GM19351 (cell line): Measurements from ENCODE around the gene ZNF219.

Experiments used
- ATAC-seq: cut with Tn5 transposase; IDR thresholded peaks from one replicate; pipeline ENCODE4 v1.9.1; 2021; ENCODE audit warnings: mild to moderate bottlenecking, moderate library complexity; ENCODE audit not compliant: unreplicated experiment

Gene ZNF219

GRCh38 chr14:21070083-21070609 lies 28.3 kb downstream of the ZNF219 start, which contains the start of gene ARHGEF40:
TSS of gene ARHGEF40 (plus strand) at chr14:21070304. CDS start at chr14:21070397, 93 bp downstream.
- no peak for ATAC-seq

- ATAC-seq, result no peak
These were observed 28.9 kb downstream of the ZNF219 start for GRCh38 chr14:21069388-21070082.

GRCh38 chr14:21068521-21069387 lies 29.7 kb downstream of the ZNF219 start:
- no peak for ATAC-seq

DNA sequence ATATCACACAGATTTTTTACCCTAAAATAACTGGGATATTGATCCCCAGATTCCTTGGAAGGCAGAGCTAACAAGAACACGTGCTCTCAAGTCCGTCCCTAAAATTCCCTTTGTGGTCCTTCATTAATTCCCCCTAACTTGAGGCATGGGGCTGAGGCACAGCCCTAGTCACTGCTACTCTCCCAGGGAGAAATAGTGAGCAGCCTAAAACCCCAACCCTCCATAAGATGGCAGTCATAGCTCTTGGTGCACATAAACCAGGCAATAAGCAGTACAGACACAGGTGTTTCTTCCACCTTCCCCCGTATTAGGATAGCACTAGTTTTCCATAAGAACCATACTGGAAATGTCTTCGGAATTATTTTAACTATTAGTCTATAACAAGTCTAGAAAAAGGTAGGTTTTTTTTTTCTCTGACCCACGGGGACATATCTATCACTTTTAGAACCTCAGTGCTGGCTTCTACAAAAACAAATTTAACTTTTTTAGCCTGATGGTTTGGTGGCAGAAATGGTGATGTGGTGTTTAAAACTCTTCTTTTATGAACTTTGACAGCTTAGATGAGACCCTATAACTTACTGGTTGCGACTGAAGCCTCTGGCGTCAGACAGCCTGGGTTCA lies 31.5 kb downstream of the ZNF219 start:
- no peak for ATAC-seq

DNA sequence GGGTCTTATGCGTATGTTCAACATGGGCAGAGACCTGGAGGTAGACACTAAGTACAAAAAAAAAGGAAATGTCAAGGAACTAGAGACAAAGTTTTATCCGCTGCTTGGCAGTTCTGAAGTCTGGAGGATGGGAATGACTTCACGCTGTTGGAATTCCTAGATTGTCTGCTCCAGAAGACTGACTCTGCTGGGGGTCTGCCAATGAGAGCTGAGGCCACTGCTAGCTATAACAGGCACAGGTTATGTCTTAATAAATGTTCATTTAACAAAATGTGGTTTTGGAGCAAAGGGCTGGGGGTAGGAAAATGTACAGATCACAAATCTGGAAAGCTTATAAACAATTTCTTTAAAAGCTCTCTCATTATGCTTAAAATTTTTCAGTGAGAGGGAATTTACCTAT lies 35.0 kb downstream of the ZNF219 start:
- ATAC-seq, result no peak

- ATAC-seq, result no peak
These were observed 37.1 kb downstream of the ZNF219 start for GRCh38 chr14:21061347-21061668.

DNA sequence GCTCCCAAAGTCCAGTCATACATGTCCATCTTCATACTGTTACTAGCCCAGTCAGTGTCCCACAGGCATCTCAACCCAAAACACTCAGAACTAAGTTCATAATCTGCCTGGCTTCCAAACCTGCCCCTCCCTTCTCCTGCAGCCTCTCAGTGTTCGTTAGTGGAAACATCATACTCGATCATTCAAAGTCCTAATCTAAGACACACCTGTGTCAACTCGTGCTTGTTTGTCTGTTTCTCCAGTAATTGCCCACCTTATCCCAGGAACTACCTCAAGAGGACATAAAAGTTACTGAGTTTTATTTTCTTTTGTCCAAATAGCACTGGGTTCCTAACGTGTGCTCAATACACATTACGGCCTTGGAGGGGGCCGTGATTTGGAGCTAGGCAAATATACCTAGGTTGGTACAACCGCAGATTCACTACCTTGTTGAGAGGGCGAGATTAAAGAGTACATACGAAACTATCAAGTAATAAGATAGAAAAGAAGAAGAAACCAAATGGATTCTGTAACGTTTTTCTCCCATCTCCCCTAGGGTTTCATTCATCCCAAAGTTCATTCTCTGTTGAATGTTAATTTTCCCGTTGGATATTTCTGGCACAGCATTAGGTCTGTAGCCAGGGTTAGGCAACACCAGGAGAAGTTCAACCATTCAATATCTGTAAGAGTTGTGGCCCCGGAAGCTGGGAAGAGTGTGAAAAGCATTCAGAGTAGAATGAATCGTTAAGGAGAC lies 37.7 kb downstream of the ZNF219 start:
- ATAC-seq, result no peak

DNA sequence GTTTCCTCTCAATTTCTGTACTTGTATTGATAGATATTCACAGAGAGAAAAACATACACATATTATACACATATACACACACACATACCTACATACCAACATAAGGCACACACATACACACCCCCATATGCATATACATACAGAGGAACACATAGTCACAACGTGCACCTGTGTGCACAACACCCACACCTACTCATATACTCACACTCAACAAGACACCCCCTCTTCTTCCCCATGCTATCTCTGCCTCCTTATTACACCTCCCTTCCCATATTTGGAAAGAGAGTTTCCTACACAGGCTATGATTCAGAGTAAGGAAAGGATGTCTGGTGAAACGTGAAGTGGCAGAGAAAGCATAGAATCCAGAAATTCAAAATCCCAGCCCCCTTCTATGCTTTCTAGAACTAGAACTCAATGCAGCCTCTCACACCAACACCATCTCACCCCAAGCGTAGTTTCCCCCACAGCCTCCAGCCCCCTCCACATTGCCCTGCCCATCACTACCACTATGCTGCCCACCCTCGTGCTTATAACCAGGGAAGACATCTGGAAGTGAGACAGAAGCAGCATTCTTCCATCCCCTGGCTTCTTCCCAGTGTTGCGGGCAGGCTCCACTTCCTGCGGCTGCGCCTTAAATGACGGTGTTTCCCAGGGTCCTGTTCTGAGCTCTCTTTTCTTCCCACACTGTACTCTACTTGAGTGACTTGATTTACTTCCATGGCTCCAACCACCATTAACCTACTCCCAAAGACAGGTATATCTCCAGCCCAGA lies 38.4 kb downstream of the ZNF219 start:
- no peak for ATAC-seq

- ATAC-seq, result no peak
These were observed 39.6 kb downstream of the ZNF219 start for GRCh38 chr14:21058903-21059302.

- ATAC-seq, result no peak
These were observed 40.4 kb downstream of the ZNF219 start, which contains the start of gene RNASE8 for GRCh38 chr14:21057803-21058675. TSS of gene RNASE8 (plus strand) at chr14:21057822. CDS start at chr14:21057893, 71 bp downstream.

GRCh38 chr14:21056520-21057163 lies 41.8 kb downstream of the ZNF219 start:
- no peak for ATAC-seq

DNA sequence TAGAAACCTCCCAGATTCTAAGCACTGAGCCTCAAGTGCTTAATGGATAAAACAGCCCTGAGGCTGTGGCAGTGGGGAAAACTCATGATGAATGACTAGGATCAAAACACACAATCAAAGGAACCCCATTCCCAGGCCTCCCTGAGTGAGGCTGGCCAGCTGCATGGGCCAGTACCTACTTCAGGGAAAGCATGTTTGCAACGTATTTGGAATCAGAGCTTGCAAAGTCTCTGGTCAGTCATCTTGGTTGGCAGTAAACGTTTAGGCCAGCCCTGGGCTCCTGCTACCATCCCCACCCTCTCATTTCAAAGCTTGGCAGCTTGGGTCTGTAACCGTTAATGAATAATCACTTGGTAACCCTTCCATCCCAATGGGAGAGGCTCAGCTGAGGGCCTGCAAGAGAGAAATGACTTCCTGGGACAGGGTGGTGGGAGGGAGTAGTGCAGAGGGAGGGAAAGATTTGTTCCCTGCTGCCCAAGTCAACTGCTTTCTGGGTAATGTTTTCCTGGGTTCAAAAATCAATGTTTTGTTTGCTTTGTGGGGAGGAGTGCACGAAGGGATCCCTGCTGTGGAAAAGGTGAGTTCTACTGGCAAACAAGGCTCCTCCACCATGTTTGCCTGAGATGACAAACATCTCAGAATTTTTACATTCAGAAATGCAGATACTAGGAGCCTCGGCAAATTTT lies 42.9 kb downstream of the ZNF219 start:
- no peak for ATAC-seq

- ATAC-seq, result no peak
These were observed 43.7 kb downstream of the ZNF219 start for GRCh38 chr14:21054768-21055145.

GRCh38 chr14:21054123-21054767 lies 44.2 kb downstream of the ZNF219 start:
- ATAC-seq, result no peak

- ATAC-seq, result no peak
These were observed 45.0 kb downstream of the ZNF219 start for GRCh38 chr14:21053184-21054122.

GRCh38 chr14:21050597-21050996 lies 47.9 kb downstream of the ZNF219 start:
- no peak for ATAC-seq
